K562 treated with DMSO at 1 percent for 24 hours (cell line): ENCODE results near the gene OR5C1. TPM values are rescaled to one million over a fixed set of nuclear protein-coding genes. Genes with fewer than 3 reads are reported as not detected.

ENCODE experiments used
- total RNA-seq: library from RNA; unstranded; fragments of 300-600 nt; gene quantifications from 2 replicates; pipeline ENCODE4 v1.2.3, GENCODE V29; 2022; ENCODE audit warnings: low read depth; ENCODE audit not compliant: insufficient read depth

OR5C1 gene
- not detected in 2 replicates for total RNA-seq

DNA sequence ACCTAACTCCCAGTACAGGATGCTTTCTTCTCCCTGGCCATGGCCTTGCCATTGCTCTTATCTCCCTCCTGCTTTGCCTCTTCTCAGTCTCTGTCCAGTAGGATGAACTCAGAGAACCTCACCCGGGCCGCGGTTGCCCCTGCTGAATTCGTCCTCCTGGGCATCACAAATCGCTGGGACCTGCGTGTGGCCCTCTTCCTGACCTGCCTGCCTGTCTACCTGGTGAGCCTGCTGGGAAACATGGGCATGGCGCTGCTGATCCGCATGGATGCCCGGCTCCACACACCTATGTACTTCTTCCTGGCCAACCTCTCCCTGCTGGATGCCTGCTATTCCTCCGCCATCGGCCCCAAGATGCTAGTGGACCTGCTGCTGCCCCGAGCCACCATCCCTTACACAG lies at the start of gene OR5C1:
OR5C1 (plus strand) TSS at position 103 of the 400 bp plus-strand sequence; CDS start at position 103, 0 bp downstream.

DNA sequence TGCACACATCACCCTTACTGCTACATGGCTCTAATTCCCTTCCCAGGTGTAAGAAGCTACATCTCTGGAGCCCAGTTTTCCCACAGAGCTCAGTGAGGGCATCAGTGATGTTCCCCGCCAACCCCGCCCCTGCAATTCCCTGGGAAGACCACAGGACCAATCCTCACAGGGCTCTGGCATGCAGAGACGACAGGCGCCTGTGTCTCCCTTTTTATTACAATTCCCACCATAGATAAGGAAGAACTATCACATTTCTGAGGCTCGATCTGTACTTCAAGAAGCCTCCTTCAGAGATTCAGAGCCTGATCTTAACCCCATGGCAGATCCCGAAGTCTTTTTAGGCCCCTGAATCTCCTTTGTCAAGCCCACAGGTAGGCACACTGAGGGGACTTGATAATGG lies 46.7 kb upstream of the OR5C1 start, which contains the start of gene OR1L6:
OR1L6 (plus strand) TSS at position 301 of the 400 bp plus-strand sequence. CDS start 7,545 bp downstream, outside the sequence.

DNA sequence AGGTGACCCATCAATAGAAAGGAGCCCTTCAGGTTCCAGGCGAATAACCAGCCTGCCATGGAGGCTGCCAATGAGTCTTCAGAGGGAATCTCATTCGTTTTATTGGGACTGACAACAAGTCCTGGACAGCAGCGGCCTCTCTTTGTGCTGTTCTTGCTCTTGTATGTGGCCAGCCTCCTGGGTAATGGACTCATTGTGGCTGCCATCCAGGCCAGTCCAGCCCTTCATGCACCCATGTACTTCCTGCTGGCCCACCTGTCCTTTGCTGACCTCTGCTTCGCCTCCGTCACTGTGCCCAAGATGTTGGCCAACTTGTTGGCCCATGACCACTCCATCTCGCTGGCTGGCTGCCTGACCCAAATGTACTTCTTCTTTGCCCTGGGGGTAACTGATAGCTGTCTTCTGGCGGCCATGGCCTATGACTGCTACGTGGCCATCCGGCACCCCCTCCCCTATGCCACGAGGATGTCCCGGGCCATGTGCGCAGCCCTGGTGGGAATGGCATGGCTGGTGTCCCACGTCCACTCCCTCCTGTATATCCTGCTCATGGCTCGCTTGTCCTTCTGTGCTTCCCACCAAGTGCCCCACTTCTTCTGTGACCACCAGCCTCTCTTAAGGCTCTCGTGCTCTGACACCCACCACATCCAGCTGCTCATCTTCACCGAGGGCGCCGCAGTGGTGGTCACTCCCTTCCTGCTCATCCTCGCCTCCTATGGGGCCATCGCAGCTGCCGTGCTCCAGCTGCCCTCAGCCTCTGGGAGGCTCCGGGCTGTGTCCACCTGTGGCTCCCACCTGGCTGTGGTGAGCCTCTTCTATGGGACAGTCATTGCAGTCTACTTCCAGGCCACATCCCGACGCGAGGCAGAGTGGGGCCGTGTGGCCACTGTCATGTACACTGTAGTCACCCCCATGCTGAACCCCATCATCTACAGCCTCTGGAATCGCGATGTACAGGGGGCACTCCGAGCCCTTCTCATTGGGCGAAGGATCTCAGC lies 11.6 kb downstream of the OR5C1 start, which contains the start of gene OR1K1:
OR1K1 (plus strand) TSS at position 58 of the 995 bp plus-strand sequence; CDS start at position 58, 0 bp downstream.

Other genes with a start within 250 kb of the OR5C1 start
- gene OR1N2, start 235.8 kb upstream of the OR5C1 start, total RNA-seq: not detected in 2 replicates
- not detected in 2 replicates for gene OR1L8, start 205.5 kb upstream of the OR5C1 start, total RNA-seq
- not detected in 2 replicates for gene OR1Q1, start 174.2 kb upstream of the OR5C1 start, total RNA-seq
- not detected in 2 replicates for gene OR1B1, start 131.3 kb upstream of the OR5C1 start, total RNA-seq
- gene OR1L1, start 127.2 kb upstream of the OR5C1 start, total RNA-seq: not detected in 2 replicates
- gene OR1L3, start 113.8 kb upstream of the OR5C1 start, total RNA-seq: not detected in 2 replicates
- gene OR1L4, start 64.9 kb upstream of the OR5C1 start, total RNA-seq: not detected in 2 replicates
- not detected in 2 replicates for gene OR1L6, start 46.6 kb upstream of the OR5C1 start, total RNA-seq
- not detected in 2 replicates for gene OR1K1, start 11.2 kb downstream of the OR5C1 start, total RNA-seq
- 13.5 and 14.3 TPM in 2 replicates for gene PDCL, start 39.7 kb downstream of the OR5C1 start, total RNA-seq
- 13.9 and 14.4 TPM in 2 replicates for gene RC3H2, start 116.4 kb downstream of the OR5C1 start, total RNA-seq
- 3.6 and 3.9 TPM in 2 replicates for gene ZBTB6, start 124.4 kb downstream of the OR5C1 start, total RNA-seq
- 3.1 and 3.2 TPM in 2 replicates for gene ZBTB26, start 142.6 kb downstream of the OR5C1 start, total RNA-seq
- gene RABGAP1, start 152.1 kb downstream of the OR5C1 start, total RNA-seq: 9.8 and 10.6 TPM in 2 replicates
- not detected in 2 replicates for gene GPR21, start 244.7 kb downstream of the OR5C1 start, total RNA-seq